ENCODE results near the gene CD300E.
"Not testable (repeated sequence)": the region's sequence is repeated elsewhere in the genome, so short reads cannot be mapped to it uniquely, and the experiment has no call there.

CD300E gene

DNA sequence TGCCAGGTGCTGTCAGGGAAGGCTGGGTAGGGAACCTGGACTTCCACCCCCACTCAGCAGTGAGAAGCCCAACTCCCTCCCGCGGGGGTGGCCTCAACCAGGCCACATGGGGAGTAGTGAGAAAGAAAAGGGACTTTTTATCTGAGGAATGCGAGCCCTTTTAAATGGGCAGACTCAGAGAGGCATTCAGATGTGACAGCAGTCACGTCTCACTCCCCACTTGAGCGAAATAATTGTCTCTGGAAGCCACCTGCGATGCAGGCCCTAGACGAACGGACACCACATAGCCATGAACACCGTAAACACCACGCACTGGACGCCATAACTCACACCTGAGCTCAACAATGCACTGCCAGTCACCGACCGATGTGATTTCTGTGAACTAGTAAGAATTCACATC, 11.9 kb upstream of the CD300E start:
- no peak for DNase-seq (ENCODE audit: low read depth)

DNA sequence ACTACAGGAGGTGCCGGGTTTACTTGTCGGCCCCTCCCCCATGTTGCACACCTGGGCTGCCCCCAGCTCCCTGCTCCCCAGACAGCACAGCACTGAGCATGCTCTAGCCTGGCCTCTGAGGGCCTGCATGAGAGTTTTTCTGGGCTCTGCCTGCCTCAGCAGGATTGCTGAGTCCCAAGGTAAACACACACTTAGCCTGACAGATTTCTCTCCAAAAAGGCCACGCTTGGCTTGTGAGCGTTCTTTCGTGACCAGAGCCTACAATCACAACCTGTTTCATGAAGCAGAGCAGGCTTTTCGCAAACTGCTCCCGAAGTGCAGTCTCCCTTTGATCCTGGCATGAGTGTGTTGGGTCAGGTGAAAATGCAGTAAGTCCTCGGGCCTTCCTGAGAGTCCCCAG, 9.8 kb upstream of the CD300E start:
- DNase-seq (ENCODE audit: low read depth) = no peak

DNA sequence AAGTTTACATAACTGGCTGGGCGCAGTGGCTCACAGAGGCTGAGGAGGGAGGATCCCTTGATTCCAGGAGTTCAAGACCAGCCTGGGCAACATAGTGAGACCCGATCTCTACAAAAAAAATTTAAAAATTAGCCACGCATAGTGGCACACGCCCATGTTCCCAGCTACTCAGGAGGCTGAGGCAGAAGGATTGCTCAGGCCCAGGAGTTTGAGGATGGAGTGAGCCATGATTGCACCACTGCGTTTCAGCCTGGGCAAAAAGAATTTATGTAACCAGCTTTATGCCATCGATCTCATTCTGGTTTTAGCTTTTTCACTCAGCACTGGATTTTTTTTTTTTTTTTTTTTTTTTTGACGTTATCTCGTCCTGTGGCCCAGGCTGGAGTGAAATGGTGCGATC, 9.1 kb upstream of the CD300E start:
- DNase-seq (ENCODE audit: low read depth) = no peak

DNA sequence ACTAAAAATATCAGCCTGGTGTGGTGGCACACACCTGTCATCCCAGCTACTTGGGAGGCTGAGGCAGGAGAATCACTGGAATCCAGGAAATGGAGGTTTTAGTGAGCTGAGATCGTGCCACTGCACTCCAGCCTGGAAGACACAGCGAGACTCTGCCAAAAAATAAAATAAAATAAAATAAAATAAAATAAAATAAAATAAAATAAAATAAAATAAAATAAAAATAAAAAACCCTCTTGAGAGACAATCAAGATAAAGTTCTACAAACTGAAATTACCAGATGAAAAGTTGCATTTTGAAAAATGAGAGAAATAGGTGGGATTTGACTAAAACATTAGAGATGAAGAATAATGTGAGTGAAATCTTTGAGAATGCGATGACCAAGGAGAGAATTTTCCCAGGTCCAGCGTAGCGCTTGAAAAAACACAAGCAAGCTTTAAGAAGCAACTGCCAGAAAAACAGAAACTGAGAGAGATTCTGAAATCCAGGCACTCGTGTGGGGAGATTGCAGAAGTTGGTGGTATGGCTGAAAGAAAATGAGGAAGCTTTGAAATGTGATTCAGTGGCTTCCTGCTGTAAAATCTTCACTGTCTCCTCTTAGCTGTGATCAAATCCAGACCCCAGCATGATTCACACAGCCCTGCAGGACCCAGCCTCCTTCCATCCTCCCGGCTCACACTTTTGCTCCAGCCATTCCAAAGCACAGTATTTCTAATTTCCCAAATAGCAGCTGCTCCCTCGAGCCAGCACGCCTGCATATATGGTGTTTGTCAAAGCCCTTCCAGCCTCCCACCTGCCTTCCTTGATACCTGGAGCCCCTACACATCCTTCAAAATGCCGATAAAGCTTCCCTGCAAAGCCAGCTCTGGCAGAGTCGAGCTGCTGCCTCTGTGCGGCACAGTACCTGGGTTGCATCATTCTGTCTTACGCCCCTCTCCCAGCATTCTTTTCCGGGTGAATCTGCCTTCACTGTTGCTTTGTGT, 8.2 kb upstream of the CD300E start:
- no peak for DNase-seq (ENCODE audit: low read depth)

DNA sequence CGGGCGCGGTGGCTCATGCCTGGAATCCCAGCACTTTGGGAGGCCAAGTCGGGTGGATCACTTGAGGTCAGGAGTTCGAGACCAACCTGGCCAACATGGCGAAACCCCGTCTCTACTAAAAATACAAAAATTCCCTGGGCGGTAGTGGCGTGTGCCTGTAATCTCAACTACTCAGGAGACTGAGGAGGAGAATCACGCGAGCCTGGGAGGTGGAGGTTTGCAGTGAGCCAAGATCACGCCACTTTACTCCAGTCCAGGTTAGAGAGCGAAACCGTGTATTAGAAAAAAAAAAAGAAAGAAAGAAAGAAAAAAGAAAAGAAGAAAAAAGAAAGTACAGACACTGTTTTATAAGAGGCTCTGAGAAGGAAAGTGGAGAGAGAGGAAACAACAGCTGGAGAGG, 6.7 kb upstream of the CD300E start:
- not testable (repeated sequence) for DNase-seq (ENCODE audit: low read depth)

DNA sequence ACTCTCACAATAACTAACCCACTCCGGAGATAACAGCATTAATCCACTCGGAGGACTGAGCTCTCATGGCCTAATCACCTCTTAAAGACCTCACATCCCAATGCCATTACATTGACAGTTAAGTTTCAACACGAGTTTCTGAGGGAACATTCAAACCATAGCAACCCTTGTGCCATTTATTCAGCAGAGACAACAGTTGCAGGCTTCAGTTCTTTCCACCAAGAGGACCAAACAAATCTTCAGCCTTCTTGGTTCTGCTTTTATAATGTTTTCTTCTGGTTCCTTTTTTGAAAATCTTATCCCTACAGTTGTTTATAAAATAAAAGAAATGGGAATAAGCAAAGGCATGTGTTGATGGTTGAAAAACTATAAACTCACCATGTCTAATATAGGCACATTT, 2.1 kb upstream of the CD300E start:
- DNase-seq (ENCODE audit: low read depth) = no peak

DNA sequence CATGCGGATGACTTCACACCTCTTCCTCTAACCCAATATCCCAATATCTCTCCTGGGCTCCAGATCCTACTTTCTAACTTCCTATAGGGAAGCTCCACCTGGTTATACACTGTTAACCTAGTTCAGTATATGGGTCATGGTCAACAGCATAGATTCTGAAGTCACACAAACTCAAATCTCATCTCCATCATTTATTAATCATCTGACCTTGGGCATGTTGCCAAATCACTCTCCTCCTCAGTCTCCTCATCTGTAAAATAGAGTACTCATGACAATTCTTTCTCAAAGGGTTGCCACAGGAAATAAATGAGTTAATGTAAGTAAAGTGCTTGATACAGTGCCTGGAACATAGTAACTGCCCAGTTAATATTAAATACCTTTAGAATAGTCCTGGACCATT, 593 bp upstream of the CD300E start:
- no peak for DNase-seq (ENCODE audit: low read depth)

DNA sequence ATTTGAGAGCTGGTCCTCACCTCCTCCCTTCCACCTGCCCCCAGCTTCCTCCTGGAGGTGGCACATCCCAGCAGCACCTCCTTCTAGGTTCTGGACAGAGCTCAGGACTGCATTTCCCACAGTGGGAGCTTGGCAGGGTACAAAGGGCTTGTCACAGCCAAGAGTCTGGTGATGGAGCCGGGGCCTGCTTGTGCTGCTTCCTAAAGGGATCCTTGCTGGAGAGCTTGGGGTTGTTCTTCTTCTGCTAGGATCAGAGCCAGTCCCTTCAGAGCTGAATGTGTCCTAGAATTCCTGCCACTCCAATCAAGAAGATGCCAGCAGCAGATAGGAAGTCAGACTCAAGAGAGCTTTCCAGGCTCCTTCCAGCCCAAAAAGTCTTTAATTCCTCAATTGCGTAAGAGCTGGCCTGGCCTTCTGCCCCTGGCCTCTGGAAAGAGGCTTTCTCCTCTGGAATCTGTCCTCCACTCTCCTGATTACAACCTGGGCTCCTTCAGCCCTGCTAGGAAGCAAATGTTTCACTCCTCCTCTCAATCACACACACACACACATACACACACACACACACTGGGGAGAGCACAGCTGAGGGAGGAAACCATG, 4.4 kb downstream of the CD300E start:
- no peak for DNase-seq (ENCODE audit: low read depth)

DNA sequence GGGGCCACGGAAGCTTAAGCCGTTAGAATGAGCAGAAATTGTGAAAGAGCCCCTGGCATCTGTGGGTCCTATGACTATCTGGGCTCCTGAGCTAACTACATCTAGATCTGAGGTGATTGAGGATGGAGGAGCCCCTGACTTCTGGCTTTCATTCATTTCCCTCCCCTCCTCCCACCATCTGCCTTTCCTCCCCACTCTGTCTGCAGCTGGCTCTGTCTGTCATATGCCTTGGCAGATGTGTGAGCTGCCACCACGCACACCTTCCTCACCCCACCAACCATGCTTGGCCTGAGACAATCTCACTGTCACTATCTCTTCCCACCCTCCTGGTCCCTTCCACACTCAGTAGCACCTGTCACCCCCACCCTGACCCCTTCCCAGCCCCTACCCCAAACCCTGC, 5.1 kb downstream of the CD300E start:
- no peak for DNase-seq (ENCODE audit: low read depth)

DNA sequence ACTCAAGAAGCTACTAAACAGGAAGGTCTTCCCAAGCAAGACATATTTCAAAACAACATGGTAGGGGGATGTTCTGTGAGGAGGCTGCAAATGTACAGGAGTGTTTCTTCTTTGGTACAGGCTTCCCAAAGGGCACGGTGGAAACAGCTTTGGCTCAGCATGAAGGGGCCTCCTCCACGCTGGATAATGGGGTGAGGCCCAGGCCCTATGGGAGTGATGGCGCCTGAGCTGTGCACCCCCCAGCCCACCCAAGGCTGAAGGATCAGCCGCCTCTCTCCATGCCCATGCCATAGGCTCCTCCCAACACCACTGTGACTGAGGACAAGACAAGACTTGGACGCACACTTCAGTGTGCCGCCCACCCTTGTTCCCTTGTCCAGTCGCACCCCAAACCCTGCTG, 6.8 kb downstream of the CD300E start:
- DNase-seq (ENCODE audit: low read depth) = no peak

DNA sequence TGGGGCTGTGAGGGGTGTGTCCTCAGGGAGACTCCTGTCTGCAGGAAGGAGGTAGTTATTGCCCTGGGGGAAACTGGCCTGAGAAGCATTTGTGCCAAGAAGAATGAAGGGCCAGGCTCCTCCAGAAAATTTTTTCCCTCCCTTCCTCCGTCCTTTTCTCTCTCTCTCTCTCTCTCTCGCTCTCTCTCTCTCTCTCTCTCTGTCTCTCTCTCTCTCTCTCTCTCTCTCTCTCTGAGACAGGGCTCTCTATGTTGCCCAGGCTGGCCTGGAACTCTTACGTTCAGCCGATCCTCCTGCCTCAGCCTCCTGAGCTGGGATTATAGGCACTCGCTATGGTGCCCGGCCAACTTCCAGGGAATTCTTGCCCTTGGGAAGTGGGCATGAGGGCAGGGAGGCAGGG, 11.5 kb downstream of the CD300E start:
- no peak for DNase-seq (ENCODE audit: low read depth)

DNA sequence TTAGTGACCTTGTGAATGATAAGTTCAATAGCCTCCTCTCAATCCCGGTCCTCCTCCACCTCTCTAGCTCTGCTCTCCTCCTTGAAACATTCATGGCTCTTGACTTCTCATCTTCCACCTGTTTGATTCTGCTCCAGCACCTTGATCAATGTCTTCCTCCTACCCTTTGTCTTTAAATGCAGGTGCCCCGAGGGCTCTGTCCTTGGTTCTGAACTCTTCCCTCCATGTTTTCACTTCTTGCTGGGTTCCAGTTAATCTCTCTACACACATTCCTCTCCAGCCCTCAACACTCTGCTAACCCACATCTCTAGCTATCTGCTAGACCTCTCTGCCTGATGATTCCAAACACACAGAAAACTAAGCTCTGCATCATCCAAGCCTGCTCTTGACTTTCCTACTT, 13.4 kb downstream of the CD300E start:
- DNase-seq (ENCODE audit: low read depth) = no peak

DNA sequence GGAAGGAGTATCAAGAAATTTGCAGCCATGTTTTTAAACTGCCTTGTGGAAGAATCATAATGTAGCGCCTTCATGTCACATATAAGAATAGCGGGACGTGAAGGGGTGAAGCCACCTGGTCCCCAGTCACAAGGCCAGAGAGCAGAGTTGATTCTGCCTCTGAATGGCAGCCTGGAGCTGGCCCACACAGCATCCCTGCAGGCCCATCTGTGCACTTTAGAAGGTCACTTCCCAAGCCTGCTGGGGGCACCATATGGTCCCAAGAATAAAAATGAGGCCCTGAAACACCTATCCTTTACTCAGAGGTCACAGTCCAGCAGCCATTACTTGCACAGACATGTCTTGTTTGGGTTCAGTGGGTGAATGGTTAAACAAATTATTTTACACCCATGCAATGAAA, 15.0 kb downstream of the CD300E start:
- no peak for DNase-seq (ENCODE audit: low read depth)

DNA sequence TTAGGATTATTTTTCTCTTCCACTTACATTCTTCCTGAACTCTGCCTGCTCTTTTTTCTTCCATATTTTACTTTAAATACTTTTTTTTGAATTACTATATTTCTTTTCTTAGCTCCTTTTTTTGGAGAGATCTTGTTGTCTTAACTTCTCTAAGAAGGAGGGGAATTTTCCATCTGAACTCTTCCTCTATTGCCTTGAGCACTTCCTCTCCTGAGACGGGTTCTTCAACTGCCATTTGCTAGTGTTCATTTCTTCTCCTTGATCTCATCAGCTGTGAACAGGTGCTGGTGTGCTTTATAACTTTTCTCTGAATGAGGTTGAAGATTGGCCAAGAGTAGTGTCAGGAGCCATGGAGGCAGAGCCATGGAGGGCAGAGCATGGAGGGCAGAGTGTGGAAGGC, 16.3 kb downstream of the CD300E start:
- DNase-seq (ENCODE audit: low read depth) = no peak

DNA sequence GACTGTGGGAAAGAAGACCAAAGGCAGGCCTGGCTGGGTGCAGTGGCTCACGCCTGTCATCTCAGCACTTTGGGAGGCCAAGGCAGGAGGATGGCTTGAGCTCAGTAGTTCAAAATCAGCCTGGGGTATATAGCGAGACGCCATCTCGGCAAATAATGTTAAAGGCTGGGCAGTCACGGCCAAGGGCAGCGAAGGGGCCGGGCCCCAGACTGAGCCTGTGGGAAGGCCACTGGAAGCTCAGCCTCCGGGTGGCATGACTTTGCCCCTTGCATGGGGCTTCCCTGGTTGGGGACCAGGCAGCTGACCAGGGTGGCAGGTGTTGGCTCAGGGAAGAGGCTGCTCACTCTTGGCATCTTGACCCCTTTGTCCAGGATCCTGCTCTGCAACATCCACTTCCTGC, 17.5 kb downstream of the CD300E start:
- no peak for DNase-seq (ENCODE audit: low read depth)

DNA sequence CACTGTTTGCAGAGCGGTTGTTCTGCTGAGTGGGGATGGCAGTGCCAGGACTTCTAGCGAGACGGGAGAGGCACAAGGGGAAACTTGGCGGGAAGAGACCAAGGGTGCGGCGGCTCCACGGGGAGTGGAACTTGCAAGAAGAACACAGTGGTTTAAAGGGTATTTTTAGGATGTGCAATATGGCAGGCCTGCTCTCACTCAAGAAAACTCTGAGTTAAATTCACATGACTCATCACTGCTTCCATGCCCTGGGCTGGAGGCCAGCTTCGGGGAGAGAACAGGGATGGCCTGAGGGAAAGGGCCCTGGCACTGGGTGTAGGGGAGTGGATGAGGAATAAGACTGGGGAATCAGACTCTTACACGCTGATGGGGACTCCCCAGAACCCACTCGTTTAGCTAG, 18.2 kb downstream of the CD300E start:
- DNase-seq (ENCODE audit: low read depth) = peak; percentile 2

DNA sequence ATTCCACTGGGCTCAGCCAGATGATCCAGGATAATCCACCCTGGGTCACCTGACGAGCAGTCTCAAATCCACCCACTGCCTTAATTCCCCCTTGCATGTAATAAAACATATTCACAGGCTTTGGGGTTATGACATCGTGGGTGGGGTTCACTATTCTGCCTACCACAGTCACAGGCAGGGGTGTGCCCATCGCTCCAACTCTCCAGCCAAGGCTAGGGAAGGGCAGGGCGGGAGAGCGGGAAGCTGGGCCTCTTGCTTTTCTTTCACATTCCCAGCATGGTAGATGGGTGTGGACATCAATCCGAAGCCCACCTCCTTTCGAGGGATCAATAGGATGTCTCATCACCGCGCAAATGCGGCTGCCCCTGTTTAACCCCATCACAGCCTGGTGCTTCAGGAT, 18.8 kb downstream of the CD300E start:
- DNase-seq (ENCODE audit: low read depth) = no peak

DNA sequence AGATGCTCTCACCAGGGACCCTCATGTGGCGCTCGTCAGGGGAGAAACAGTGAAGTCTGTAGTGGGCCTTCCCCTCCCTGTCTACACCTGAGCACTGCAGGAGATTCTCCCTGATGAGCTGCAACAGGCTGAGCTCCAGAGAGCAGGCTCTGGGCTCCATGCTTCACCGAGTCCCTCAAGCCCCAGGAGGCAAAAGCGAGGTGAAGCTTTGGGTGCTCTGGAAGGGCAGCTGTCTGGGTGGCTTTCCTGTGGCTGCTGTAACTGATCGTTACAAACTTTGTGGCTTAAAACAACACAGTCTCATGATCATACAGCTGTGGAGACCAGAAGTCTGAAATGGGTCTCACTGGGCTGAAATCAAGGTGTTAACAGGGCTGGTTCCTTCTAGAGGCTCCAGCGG, 19.3 kb downstream of the CD300E start:
- DNase-seq (ENCODE audit: low read depth) = no peak

DNA sequence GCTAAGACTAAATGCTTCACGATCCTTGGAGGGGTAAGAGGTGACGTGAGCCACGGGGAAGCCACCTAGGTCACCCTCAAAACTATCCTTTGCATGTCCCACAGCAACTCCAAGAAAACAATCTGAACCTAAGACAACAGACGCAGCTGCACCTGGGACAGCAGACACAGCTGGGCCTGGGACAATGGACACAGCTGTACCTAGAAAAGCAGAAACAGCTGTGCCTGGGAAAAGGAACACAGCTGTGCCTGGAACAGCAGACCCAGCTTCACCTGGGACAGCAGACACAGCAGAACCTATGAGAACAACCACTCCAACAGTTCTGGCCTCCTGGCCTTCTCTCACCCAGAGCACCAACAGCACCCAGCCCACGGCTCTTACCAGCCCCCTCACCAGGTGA, 19.8 kb downstream of the CD300E start:
- DNase-seq (ENCODE audit: low read depth) = no peak

DNA sequence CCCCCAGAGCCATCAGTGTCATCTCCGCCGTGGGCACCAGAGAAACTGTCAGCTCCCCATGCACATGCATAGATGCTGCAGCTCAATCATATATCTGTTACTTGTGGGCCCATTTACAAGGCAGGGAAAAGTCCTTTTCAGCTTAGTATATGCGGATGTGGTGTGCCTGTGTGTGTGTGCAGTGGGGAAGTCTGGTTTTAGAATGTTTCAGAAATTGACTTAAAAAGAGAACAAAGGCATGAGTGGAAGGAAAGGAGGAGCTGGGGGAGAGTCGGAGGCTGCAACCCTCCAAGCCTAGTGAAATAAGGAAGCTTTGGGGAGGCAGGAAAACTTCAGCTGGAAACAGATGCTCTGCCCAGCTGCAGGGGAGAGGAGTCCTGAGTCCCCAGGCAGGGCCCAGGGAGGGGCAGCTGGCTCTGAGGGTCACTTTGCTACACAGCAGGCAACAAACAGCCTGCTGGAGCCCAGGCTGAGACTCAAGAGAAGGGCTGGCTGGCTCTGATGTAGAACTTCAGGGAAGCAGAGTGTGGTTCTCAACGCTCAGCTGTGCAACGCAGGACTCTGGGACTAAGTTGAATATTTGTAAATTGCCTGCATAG, 20.4 kb downstream of the CD300E start:
- DNase-seq (ENCODE audit: low read depth) = no peak

DNA sequence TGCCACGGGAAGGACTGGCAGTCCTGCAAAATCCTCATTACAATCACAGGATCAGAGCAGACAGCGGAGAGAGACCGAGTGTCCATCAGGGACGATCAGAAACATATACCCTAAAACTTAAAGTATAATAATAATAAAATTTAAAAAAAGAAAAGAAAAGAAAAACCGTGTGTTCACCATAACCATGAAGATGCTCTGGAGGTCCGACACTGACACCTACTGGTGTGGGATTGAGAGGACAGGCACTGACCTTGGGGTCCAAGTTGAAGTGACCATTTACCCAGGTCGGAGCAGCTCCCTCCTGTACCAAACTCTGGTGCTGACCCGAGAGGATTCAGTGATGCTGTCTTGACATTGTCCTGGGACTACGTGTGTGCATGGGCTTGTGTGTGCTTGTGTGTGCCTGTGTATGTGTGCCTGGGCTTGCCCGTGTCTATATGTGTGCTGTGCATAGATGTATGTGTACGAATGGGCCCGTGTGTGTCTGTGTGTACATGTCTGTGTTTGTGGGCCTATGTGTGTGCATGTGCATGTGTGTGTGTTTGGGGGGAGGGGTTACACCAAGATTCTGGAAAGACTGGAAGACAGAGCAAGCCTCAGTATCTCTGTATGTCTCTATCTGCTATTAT, 21.5 kb downstream of the CD300E start:
- DNase-seq (ENCODE audit: low read depth) = no peak

DNA sequence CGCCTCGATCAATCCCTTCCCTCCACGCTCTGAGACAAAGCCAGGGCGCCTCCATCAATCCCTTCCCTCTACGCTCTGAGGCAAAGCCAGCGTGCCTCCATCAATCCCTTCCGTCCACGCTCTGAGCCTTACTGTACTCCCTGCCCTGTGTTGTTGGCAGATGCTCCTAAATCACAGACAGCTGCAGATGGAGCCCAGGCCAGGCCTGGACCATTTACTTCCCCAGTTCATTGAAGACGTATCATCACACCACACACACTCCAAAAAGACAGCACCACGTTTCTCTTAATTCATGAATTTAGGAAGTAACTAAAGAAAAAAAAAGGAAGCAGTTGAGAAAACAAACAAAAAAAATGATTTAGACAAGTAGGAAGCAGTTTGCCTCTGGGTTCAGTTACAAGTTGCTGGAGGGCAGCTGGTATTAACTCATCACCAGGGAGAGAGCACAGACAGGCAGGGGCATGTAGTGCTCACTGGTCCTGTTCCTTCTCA, 24.0 kb downstream of the CD300E start:
- DNase-seq (ENCODE audit: low read depth) = no peak

DNA sequence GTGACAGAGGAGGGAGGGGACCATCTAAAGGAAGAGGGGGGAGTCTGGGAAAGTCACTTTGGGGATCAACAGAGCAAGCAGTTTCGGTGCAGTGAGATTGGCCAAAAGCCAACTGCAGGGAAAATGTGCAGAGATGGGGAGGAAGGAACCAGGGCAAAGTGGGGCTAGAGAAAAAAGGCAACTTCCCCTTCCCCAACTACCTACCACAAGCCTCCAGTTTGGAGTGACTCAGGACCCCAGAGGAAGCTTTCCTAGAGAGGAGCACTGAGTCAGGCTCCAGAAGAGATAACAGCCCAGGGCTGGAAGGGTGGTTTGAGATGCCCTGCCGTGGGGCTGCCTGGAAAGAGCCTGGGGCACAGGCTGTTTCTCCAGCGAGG, 24.5 kb downstream of the CD300E start:
- no peak for DNase-seq (ENCODE audit: low read depth)
